ENCODE measurements around the gene DCAKD.

DNA sequence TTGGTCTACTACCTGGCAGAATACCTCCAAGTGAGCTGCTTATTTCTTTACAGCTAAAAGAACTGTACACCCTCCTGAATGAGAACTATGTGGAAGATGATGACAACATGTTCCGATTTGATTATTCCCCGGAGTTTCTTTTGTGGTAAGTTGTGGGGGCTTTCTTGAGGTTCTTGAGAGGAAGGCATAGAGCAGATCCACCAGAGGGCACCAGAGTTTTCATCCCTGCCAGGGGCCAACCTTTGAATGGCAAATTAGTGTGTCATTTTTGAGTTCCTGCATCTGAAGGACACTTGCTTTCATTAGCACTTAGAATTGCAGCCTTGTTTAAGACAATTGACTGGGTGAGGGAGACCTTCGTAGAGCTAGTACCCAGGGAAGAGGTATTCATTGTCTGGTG is 44.7 kb upstream of the DCAKD start:
- TF ChIP-seq, protein P1, sequence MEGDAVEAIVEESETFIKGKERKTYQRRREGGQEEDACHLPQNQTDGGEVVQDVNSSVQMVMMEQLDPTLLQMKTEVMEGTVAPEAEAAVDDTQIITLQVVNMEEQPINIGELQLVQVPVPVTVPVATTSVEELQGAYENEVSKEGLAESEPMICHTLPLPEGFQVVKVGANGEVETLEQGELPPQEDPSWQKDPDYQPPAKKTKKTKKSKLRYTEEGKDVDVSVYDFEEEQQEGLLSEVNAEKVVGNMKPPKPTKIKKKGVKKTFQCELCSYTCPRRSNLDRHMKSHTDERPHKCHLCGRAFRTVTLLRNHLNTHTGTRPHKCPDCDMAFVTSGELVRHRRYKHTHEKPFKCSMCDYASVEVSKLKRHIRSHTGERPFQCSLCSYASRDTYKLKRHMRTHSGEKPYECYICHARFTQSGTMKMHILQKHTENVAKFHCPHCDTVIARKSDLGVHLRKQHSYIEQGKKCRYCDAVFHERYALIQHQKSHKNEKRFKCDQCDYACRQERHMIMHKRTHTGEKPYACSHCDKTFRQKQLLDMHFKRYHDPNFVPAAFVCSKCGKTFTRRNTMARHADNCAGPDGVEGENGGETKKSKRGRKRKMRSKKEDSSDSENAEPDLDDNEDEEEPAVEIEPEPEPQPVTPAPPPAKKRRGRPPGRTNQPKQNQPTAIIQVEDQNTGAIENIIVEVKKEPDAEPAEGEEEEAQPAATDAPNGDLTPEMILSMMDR (IDR thresholded peaks at IDR 0.05; ENCODE audit: extremely low read depth in 1 of 2, insufficient read depth in 1 of 2, low read depth in 1 of 2, low read length in 2 of 2), result peak; percentile 49 to 71
- TF ChIP-seq, protein P2, sequence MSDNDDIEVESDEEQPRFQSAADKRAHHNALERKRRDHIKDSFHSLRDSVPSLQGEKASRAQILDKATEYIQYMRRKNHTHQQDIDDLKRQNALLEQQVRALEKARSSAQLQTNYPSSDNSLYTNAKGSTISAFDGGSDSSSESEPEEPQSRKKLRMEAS (IDR thresholded peaks at IDR 0.05; ENCODE audit: insufficient read depth, insufficient read length), result no peak
- TF ChIP-seq MYC (IDR thresholded peaks at IDR 0.05; ENCODE audit: low read depth, low read length) (no peak), POLR2A (IDR thresholded peaks at IDR 0.05; ENCODE audit: low read depth, low read length) (no peak), JUN (IDR thresholded peaks at IDR 0.05; ENCODE audit: borderline replicate concordance, insufficient read depth, insufficient read length, low read depth) (no peak), EZH2 (IDR thresholded peaks at IDR 0.05; ENCODE audit: borderline replicate concordance, low read depth, low read length, severe bottlenecking) (no peak), FOS (IDR thresholded peaks at IDR 0.05; ENCODE audit: borderline replicate concordance, insufficient read depth, low read length) (no peak), POLR2AphosphoS5 (IDR thresholded peaks at IDR 0.05; ENCODE audit: insufficient read depth, low read depth, low read length) (no peak), GATA2 (IDR thresholded peaks at IDR 0.05; ENCODE audit: insufficient read depth, insufficient read length, low read depth, low read length) (no peak)
